Fibroblast of upper back skin (primary cell): ENCODE measurements around the gene ABHD2.
"Not testable (repeated sequence)": the region's sequence is repeated elsewhere in the genome, so short reads cannot be mapped to it uniquely, and the experiment has no call there.

Experiments used
- DNase-seq: peaks from one replicate; pipeline ENCODE4 v3.0.0-alpha.2; 2013

ABHD2 gene

GRCh38 chr15:89243046-89243690 lies 154.9 kb downstream of the ABHD2 start:
- peak; percentile 24 for DNase-seq

- DNase-seq: peak; percentile 92
Observed at GRCh38 chr15:89243691-89244573, 155.7 kb downstream of the ABHD2 start, which contains the start of gene FANCI. TSS of gene FANCI (plus strand) at chr15:89243979. CDS start at chr15:89247648, 3,669 bp downstream.

- no peak for DNase-seq
Observed at GRCh38 chr15:89244574-89244903, 156.3 kb downstream of the ABHD2 start.

GRCh38 chr15:89247446-89247845 lies 159.2 kb downstream of the ABHD2 start:
- DNase-seq: no peak

GRCh38 chr15:89248584-89248983 lies 160.3 kb downstream of the ABHD2 start:
- no peak for DNase-seq

GRCh38 chr15:89250142-89250541 lies 161.9 kb downstream of the ABHD2 start:
- not testable (repeated sequence) for DNase-seq
